Activated CD4-positive, CD25-positive, alpha-beta regulatory T cell treated with anti-CD3 and anti-CD28 coated beads, Interleukin-2, amount 50 U/mL, for 16 hours (primary cell): ENCODE data around the gene MEGF6.

Experiments
- DNase-seq: peaks from one replicate; pipeline ENCODE4 v3.0.0-alpha.2; 2020; ENCODE audit warnings: low read depth, low spot score

The MEGF6 gene

GRCh38 chr1:3609769-3610526 is 1.4 kb downstream of the MEGF6 start:
- DNase-seq: no peak

- DNase-seq: no peak
These were observed 2.1 kb downstream of the MEGF6 start for GRCh38 chr1:3609016-3609768.

- DNase-seq: no peak
These were observed 3.2 kb downstream of the MEGF6 start for GRCh38 chr1:3608154-3608553.

GRCh38 chr1:3607703-3608065 is 3.6 kb downstream of the MEGF6 start:
- DNase-seq: no peak

- no peak for DNase-seq
These were observed 4.3 kb downstream of the MEGF6 start for GRCh38 chr1:3606779-3607702.

- no peak for DNase-seq
These were observed 6.1 kb downstream of the MEGF6 start for GRCh38 chr1:3604997-3605823.

GRCh38 chr1:3604468-3604974 is 6.8 kb downstream of the MEGF6 start:
- DNase-seq: no peak

- DNase-seq: no peak
These were observed 7.5 kb downstream of the MEGF6 start for GRCh38 chr1:3603571-3604467.

GRCh38 chr1:3603156-3603555 is 8.2 kb downstream of the MEGF6 start:
- no peak for DNase-seq

GRCh38 chr1:3602375-3602774 is 8.9 kb downstream of the MEGF6 start:
- no peak for DNase-seq

GRCh38 chr1:3601743-3602142 is 9.6 kb downstream of the MEGF6 start:
- no peak for DNase-seq

GRCh38 chr1:3600354-3600753 is 11.0 kb downstream of the MEGF6 start:
- no peak for DNase-seq

GRCh38 chr1:3599816-3600215 is 11.5 kb downstream of the MEGF6 start:
- DNase-seq: no peak

GRCh38 chr1:3599286-3599811 is 12.0 kb downstream of the MEGF6 start:
- DNase-seq: no peak

- no peak for DNase-seq
These were observed 12.6 kb downstream of the MEGF6 start for GRCh38 chr1:3598522-3599285.

GRCh38 chr1:3598051-3598491 is 13.2 kb downstream of the MEGF6 start:
- no peak for DNase-seq

GRCh38 chr1:3597599-3597964 is 13.7 kb downstream of the MEGF6 start:
- DNase-seq: no peak

- DNase-seq: no peak
These were observed 14.4 kb downstream of the MEGF6 start for GRCh38 chr1:3596663-3597598.
